ENCODE data around the gene PCNA.

GRCh38 chr20:5168651-5169396 is 49.1 kb upstream of the PCNA start:
- TF ChIP-seq CTCF (IDR thresholded peaks at IDR 0.05) (no peak), EZH2 (IDR thresholded peaks at IDR 0.05; ENCODE audit: borderline replicate concordance, insufficient read depth, low read depth, low read length, poor library complexity, severe bottlenecking) (no peak)

Measured in B cell (primary cell).